HEK293 (cell line): ENCODE data around the gene PDE2A.

Experiments used
- CTCF ChIA-PET: fragments of 350-600 bp; formaldehyde crosslinking; extraction: SDS; loops from one replicate; lab custom pipeline; 2021; ENCODE audit warnings: antibody characterized with exemption; lab: Yijun Ruan, JAX
- POLR2A ChIA-PET: fragments of 300-600 bp; formaldehyde crosslinking; extraction: SDS; loops from one replicate; lab custom pipeline; 2020; ENCODE audit warnings: antibody characterized with exemption, inconsistent platforms; lab: Yijun Ruan, JAX
- H3K27ac ChIP-seq: fragments of 200-500 bp; sonication (Bioruptor generic); 2 replicates; pipeline ENCODE4 v1.5.1; 2014; ENCODE audit warnings: low read depth, low read length, control low read depth, inconsistent platforms; ENCODE audit errors: extremely low read depth
- H3K36me3 ChIP-seq, 2 experiments: fragments of 200-500 bp in 1 of 2; sonication (Bioruptor generic) in 1 of 2; 1 replicate in 1 of 2; 2 replicates in 1 of 2; pipeline ENCODE4 v1.5.1; 2014 to 2017; ENCODE audit warnings: inconsistent platforms in 2 of 2, low read length in 2 of 2; ENCODE audit not compliant: control insufficient read depth in 2 of 2, insufficient read depth in 1 of 2
- H3K4me1 ChIP-seq: fragments of 200-500 bp; sonication (Bioruptor generic); 2 replicates; pipeline ENCODE4 v1.5.1; 2014; ENCODE audit warnings: mild to moderate bottlenecking, low read length, inconsistent platforms; ENCODE audit not compliant: control insufficient read depth, insufficient read depth
- H3K4me3 ChIP-seq: 2 replicates; pipeline ENCODE4 v1.5.1; 2011; ENCODE audit warnings: low read depth, mild to moderate bottlenecking, control low read depth, low read length, moderate library complexity
- H3K9me3 ChIP-seq: fragments of 200-500 bp; sonication (Bioruptor generic); 2 replicates; pipeline ENCODE4 v1.5.1; 2014; ENCODE audit warnings: low read depth, low read length, inconsistent platforms; ENCODE audit not compliant: control insufficient read depth, insufficient read depth
- EGR2 ChIP-seq: fragments of 450-650 bp; formaldehyde crosslinking; IDR thresholded peaks from 2 replicates; pipeline ENCODE4 v1.5.1; 2016; ENCODE audit warnings: low read depth, missing biosample characterization, missing genetic modification characterization
- HOXD13 ChIP-seq: sonication (generic); formaldehyde crosslinking; IDR thresholded peaks from 2 replicates; pipeline ENCODE4 v1.8.0; 2022; ENCODE audit warnings: missing genetic modification reagents, borderline replicate concordance
- KLF16 ChIP-seq: fragments of 450-650 bp; formaldehyde crosslinking; IDR thresholded peaks from 2 replicates; pipeline ENCODE4 v1.5.1; 2017; ENCODE audit warnings: missing biosample characterization, missing genetic modification characterization
- KLF9 ChIP-seq: fragments of 450-650 bp; formaldehyde crosslinking; IDR thresholded peaks from 2 replicates; pipeline ENCODE4 v1.5.1; 2016; ENCODE audit warnings: missing biosample characterization, missing genetic modification characterization, low read depth
- ZFHX2 ChIP-seq: fragments of 450-650 bp; formaldehyde crosslinking; conservative IDR thresholded peaks from 2 replicates; pipeline ENCODE4 v1.5.1; 2016; ENCODE audit warnings: missing biosample characterization, missing genetic modification characterization
- ZFP37 ChIP-seq: fragments of 450-650 bp; formaldehyde crosslinking; IDR thresholded peaks from 2 replicates; pipeline ENCODE4 v1.5.1; 2016; ENCODE audit warnings: missing biosample characterization, missing genetic modification characterization
- ZNF16 ChIP-seq: fragments of 450-650 bp; formaldehyde crosslinking; IDR thresholded peaks from 2 replicates; pipeline ENCODE4 v1.5.1; 2016; ENCODE audit warnings: low read depth, missing biosample characterization, missing genetic modification characterization
- ZNF2 ChIP-seq: fragments of 450-650 bp; formaldehyde crosslinking; IDR thresholded peaks from 2 replicates; pipeline ENCODE4 v1.5.1; 2016; ENCODE audit warnings: missing biosample characterization, missing genetic modification characterization
- ZNF239 ChIP-seq: fragments of 450-650 bp; formaldehyde crosslinking; IDR thresholded peaks from 2 replicates; pipeline ENCODE4 v1.5.1; 2016; ENCODE audit warnings: missing biosample characterization, missing genetic modification characterization
- ZNF24 ChIP-seq: fragments of 450-650 bp; formaldehyde crosslinking; IDR thresholded peaks from 2 replicates; pipeline ENCODE4 v1.5.1; 2016; ENCODE audit warnings: missing biosample characterization, missing genetic modification characterization
- ZNF544 ChIP-seq: fragments of 450-650 bp; formaldehyde crosslinking; IDR thresholded peaks from 2 replicates; pipeline ENCODE4 v1.5.0; 2017; ENCODE audit warnings: missing biosample characterization, missing genetic modification characterization
- ZNF654 ChIP-seq: fragments of 450-650 bp; formaldehyde crosslinking; IDR thresholded peaks from 2 replicates; pipeline ENCODE4 v1.5.1; 2016; ENCODE audit warnings: low read depth, missing biosample characterization, missing genetic modification characterization
- ZNF843 ChIP-seq: fragments of 450-650 bp; formaldehyde crosslinking; IDR thresholded peaks from 2 replicates; pipeline ENCODE4 v1.5.1; 2016; ENCODE audit warnings: missing biosample characterization, missing genetic modification characterization
- TF ChIP-seq, protein P1 (sequence below): fragments of 450-650 bp; formaldehyde crosslinking; conservative IDR thresholded peaks from 2 replicates; pipeline ENCODE4 v1.5.1; 2016; ENCODE audit warnings: low read depth, missing biosample characterization, missing genetic modification characterization
- TF ChIP-seq, protein P2 (sequence below): fragments of 450-650 bp; formaldehyde crosslinking; IDR thresholded peaks from 2 replicates; pipeline ENCODE4 v1.5.1; 2016; ENCODE audit warnings: missing biosample characterization, missing genetic modification characterization
- TF ChIP-seq, protein P3 (sequence below): fragments of 450-650 bp; formaldehyde crosslinking; IDR thresholded peaks from 2 replicates; pipeline ENCODE4 v1.5.1; 2016; ENCODE audit warnings: missing biosample characterization, missing genetic modification characterization
- TF ChIP-seq, protein P4 (sequence below): fragments of 450-650 bp; formaldehyde crosslinking; IDR thresholded peaks from 2 replicates; pipeline ENCODE4 v1.5.1; 2016; ENCODE audit warnings: missing biosample characterization, missing genetic modification characterization
- TF ChIP-seq, protein P5 (sequence below): fragments of 450-650 bp; formaldehyde crosslinking; optimal IDR thresholded peaks from 2 replicates; pipeline ENCODE3; 2016; ENCODE audit warnings: missing biosample characterization, mild to moderate bottlenecking, missing genetic modification characterization

The PDE2A gene

DNA sequence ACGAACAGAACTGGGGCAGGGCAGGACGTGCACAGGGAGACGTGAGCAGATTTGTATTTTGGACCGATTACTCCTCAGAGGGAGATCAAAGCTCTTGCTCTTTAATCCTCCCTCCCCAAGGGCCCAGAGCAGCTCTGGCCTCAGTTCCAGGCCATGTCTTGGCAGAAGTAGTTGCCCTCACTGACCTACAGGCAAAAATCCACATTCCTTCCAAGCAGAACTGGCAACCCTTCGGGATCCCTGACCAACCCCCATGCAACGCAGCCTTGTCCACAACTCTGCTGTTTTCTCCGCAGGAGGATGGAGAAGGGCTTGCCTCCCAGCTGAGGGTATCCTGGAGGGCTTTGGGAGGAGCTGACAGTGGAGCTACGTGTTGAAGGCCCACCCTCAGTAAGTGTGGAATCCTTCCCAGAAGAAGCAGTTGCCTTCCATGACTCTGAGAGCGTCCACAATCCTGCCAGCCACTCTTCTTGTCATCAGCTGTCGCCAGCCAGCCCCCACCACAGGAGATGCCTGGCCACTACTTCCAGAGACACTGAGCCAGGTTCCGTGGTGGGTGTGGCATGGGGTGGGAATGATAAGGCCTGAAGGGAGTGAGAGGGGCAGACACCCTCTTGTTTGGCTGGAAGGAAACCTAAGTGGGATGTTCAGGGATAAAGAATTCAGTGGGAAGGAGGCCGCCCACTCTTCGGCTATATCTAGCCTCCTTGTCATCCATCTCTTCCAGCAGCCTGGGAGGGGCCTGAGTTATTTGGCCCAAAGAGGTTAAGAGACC, 68.1 kb downstream of the PDE2A start:
- no peak overlapping the region for H3K27ac ChIP-seq
- no peak overlapping the region for H3K4me3 ChIP-seq
- CTCF ChIA-PET: interaction anchor here (0.9 kb wide), 1 partner anchor 20 kb away, joined by 3 read pairs; no protein-coding TSS in a partner anchor
- no peaks in the 10 kb centered on the region for H3K4me1 ChIP-seq
- TF ChIP-seq EGR2 (peak; percentile 89), ZFHX2 (tag by site-specific recombination) (peak; percentile 87), ZNF239 (no peak)
- TF ChIP-seq, protein P1, sequence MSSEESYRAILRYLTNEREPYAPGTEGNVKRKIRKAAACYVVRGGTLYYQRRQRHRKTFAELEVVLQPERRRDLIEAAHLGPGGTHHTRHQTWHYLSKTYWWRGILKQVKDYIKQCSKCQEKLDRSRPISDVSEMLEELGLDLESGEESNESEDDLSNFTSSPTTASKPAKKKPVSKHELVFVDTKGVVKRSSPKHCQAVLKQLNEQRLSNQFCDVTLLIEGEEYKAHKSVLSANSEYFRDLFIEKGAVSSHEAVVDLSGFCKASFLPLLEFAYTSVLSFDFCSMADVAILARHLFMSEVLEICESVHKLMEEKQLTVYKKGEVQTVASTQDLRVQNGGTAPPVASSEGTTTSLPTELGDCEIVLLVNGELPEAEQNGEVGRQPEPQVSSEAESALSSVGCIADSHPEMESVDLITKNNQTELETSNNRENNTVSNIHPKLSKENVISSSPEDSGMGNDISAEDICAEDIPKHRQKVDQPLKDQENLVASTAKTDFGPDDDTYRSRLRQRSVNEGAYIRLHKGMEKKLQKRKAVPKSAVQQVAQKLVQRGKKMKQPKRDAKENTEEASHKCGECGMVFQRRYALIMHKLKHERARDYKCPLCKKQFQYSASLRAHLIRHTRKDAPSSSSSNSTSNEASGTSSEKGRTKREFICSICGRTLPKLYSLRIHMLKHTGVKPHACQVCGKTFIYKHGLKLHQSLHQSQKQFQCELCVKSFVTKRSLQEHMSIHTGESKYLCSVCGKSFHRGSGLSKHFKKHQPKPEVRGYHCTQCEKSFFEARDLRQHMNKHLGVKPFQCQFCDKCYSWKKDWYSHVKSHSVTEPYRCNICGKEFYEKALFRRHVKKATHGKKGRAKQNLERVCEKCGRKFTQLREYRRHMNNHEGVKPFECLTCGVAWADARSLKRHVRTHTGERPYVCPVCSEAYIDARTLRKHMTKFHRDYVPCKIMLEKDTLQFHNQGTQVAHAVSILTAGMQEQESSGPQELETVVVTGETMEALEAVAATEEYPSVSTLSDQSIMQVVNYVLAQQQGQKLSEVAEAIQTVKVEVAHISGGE: no peak
- H3K36me3 ChIP-seq: no peaks in the 10 kb centered on the region
- POLR2A ChIA-PET: no interaction called here
- no peaks in the 10 kb centered on the region for H3K9me3 ChIP-seq

DNA sequence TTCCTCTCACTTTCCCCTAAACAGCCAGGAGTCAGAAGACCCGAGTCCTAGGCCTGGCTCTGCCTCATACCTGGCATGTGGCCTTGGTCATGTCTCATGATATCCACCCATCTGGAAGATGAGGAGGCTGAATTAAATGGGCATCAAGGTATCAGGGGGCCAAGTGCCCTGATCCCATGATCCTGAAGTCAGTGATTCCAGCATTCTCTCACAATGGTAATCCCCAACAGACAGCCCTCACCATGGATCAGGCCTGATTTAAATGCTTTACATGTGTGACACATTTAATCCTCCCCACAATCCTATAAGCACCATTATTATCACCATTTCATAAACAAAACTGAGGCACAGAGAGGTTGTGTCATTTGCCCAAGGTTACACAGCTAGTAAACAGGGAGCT, 70.0 kb downstream of the PDE2A start:
- no peak overlapping the region for H3K27ac ChIP-seq
- no peaks in the 10 kb centered on the region for H3K36me3 ChIP-seq
- H3K4me3 ChIP-seq: no peak overlapping the region
- H3K9me3 ChIP-seq: no peaks in the 10 kb centered on the region
- ChIA-PET CTCF (interaction anchor here (0.6 to 1.2 kb wide), 2 partner anchors 133 to 539 kb away, joined by 3 to 6 read pairs; no protein-coding TSS in a partner anchor), POLR2A (interaction anchor here (0.6 kb wide), 1 partner anchor 147 kb away, joined by 4 read pairs; no protein-coding TSS in a partner anchor)
- no peaks in the 10 kb centered on the region for H3K4me1 ChIP-seq
- no peak for TF ChIP-seq HOXD13 (CRISPR knock-in tag)
- no peak for TF ChIP-seq ZNF24
- TF ChIP-seq ZNF2 (tag by site-specific recombination): no peak
- no peak for TF ChIP-seq ZFP37
- TF ChIP-seq ZNF544 (tag by site-specific recombination): no peak
- no peak for TF ChIP-seq ZNF654 (tag by site-specific recombination)
- TF ChIP-seq KLF9 (tag by site-specific recombination): no peak
- TF ChIP-seq KLF16: no peak
- no peak for TF ChIP-seq ZNF16 (tag by site-specific recombination)
- TF ChIP-seq, protein P2, sequence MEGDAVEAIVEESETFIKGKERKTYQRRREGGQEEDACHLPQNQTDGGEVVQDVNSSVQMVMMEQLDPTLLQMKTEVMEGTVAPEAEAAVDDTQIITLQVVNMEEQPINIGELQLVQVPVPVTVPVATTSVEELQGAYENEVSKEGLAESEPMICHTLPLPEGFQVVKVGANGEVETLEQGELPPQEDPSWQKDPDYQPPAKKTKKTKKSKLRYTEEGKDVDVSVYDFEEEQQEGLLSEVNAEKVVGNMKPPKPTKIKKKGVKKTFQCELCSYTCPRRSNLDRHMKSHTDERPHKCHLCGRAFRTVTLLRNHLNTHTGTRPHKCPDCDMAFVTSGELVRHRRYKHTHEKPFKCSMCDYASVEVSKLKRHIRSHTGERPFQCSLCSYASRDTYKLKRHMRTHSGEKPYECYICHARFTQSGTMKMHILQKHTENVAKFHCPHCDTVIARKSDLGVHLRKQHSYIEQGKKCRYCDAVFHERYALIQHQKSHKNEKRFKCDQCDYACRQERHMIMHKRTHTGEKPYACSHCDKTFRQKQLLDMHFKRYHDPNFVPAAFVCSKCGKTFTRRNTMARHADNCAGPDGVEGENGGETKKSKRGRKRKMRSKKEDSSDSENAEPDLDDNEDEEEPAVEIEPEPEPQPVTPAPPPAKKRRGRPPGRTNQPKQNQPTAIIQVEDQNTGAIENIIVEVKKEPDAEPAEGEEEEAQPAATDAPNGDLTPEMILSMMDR (tag by site-specific recombination): no peak
- TF ChIP-seq, protein P3, sequence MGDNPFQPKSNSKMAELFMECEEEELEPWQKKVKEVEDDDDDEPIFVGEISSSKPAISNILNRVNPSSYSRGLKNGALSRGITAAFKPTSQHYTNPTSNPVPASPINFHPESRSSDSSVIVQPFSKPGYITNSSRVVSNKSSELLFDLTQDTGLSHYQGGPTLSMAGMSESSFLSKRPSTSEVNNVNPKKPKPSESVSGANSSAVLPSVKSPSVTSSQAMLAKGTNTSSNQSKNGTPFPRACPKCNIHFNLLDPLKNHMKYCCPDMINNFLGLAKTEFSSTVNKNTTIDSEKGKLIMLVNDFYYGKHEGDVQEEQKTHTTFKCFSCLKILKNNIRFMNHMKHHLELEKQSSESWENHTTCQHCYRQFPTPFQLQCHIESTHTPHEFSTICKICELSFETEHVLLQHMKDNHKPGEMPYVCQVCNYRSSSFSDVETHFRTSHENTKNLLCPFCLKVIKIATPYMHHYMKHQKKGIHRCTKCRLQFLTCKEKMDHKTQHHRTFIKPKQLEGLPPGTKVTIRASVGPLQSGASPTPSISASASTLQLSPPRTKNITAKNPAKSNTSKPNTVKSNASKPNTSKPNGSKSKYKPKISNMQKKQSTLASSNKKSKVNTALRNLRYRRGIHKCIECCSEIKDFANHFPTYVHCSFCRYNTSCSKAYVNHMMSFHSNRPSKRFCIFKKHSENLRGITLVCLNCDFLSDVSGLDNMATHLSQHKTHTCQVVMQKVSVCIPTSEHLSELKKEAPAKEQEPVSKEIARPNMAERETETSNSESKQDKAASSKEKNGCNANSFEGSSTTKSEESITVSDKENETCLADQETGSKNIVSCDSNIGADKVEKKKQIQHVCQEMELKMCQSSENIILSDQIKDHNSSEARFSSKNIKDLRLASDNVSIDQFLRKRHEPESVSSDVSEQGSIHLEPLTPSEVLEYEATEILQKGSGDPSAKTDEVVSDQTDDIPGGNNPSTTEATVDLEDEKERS (tag by site-specific recombination): no peak
- no peak for TF ChIP-seq ZNF843 (tag by site-specific recombination)
- TF ChIP-seq, protein P4, sequence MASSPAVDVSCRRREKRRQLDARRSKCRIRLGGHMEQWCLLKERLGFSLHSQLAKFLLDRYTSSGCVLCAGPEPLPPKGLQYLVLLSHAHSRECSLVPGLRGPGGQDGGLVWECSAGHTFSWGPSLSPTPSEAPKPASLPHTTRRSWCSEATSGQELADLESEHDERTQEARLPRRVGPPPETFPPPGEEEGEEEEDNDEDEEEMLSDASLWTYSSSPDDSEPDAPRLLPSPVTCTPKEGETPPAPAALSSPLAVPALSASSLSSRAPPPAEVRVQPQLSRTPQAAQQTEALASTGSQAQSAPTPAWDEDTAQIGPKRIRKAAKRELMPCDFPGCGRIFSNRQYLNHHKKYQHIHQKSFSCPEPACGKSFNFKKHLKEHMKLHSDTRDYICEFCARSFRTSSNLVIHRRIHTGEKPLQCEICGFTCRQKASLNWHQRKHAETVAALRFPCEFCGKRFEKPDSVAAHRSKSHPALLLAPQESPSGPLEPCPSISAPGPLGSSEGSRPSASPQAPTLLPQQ (tag by site-specific recombination): no peak
- TF ChIP-seq, protein P5, sequence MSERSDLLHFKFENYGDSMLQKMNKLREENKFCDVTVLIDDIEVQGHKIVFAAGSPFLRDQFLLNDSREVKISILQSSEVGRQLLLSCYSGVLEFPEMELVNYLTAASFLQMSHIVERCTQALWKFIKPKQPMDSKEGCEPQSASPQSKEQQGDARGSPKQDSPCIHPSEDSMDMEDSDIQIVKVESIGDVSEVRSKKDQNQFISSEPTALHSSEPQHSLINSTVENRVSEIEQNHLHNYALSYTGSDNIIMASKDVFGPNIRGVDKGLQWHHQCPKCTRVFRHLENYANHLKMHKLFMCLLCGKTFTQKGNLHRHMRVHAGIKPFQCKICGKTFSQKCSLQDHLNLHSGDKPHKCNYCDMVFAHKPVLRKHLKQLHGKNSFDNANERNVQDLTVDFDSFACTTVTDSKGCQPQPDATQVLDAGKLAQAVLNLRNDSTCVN (tag by site-specific recombination): no peak
